H9 (cell line): ENCODE measurements around the gene PASK. TPM values are rescaled to one million over a fixed set of nuclear protein-coding genes. Genes with fewer than 3 reads are reported as not detected.

Source experiments
- DNase-seq: peaks from one replicate; pipeline ENCODE4 v3.0.0-alpha.2; 2017
- H2AFZ ChIP-seq: one replicate; pipeline ENCODE4 v1.6.1; 2013; ENCODE audit warnings: mild to moderate bottlenecking, low read length, control low read depth, moderate library complexity
- H2AK5ac ChIP-seq: 2 replicates; pipeline ENCODE4 v1.6.1; 2013; ENCODE audit warnings: low read length, control low read depth, mixed read lengths; ENCODE audit not compliant: insufficient read length
- H2BK120ac ChIP-seq: one replicate; pipeline ENCODE4 v1.6.1; 2013; ENCODE audit warnings: low read depth, mild to moderate bottlenecking, low read length, control low read depth, inconsistent platforms; ENCODE audit not compliant: poor library complexity, severe bottlenecking
- H2BK12ac ChIP-seq: 2 replicates; pipeline ENCODE4 v1.6.1; 2013; ENCODE audit warnings: low read length, control low read depth, mixed read lengths, low read depth; ENCODE audit not compliant: insufficient read length
- H2BK15ac ChIP-seq: 2 replicates; pipeline ENCODE4 v1.6.1; 2013; ENCODE audit warnings: low read depth, low read length, control low read depth
- H2BK20ac ChIP-seq: one replicate; pipeline ENCODE4 v1.6.1; 2013; ENCODE audit warnings: low read depth, mild to moderate bottlenecking, low read length, control low read depth, inconsistent platforms; ENCODE audit not compliant: poor library complexity, severe bottlenecking
- H2BK5ac ChIP-seq: 2 replicates; pipeline ENCODE4 v1.6.1; 2013; ENCODE audit warnings: low read length, control low read depth, mixed read lengths; ENCODE audit not compliant: insufficient read length
- H3K14ac ChIP-seq: 2 replicates; pipeline ENCODE4 v1.6.1; 2013; ENCODE audit warnings: low read length, control low read depth; ENCODE audit not compliant: insufficient read depth
- H3K18ac ChIP-seq: 2 replicates; pipeline ENCODE4 v1.6.1; 2013; ENCODE audit warnings: low read depth, mild to moderate bottlenecking, mixed read lengths, low read length, control low read depth; ENCODE audit not compliant: insufficient read length
- H3K23ac ChIP-seq: 2 replicates; pipeline ENCODE4 v1.6.1; 2013; ENCODE audit warnings: low read length, control low read depth, mixed read lengths, low read depth; ENCODE audit not compliant: insufficient read length
- H3K23me2 ChIP-seq: 2 replicates; pipeline ENCODE4 v1.6.1; 2013; ENCODE audit warnings: low read depth, mild to moderate bottlenecking, mixed read lengths, low read length, control low read depth; ENCODE audit not compliant: insufficient read length, poor library complexity, severe bottlenecking
- H3K27ac ChIP-seq: 2 replicates; pipeline ENCODE4 v1.5.1; 2013; ENCODE audit warnings: low read length, control low read depth, mixed read lengths, low read depth; ENCODE audit not compliant: insufficient read length
- H3K27me3 ChIP-seq: 2 replicates; pipeline ENCODE4 v1.6.1; 2013; ENCODE audit warnings: low read length, control low read depth, inconsistent platforms; ENCODE audit not compliant: insufficient read depth
- H3K4ac ChIP-seq: 2 replicates; pipeline ENCODE4 v1.6.1; 2013; ENCODE audit warnings: low read depth, mild to moderate bottlenecking, control low read depth, inconsistent platforms, low read length, moderate library complexity
- H3K4me1 ChIP-seq: 2 replicates; pipeline ENCODE4 v1.6.1; 2013; ENCODE audit warnings: low read length, control low read depth, inconsistent platforms; ENCODE audit not compliant: insufficient read depth
- H3K4me2 ChIP-seq: 2 replicates; pipeline ENCODE4 v1.6.1; 2013; ENCODE audit warnings: low read length, control low read depth, mixed read lengths; ENCODE audit not compliant: insufficient read length, insufficient read depth
- H3K56ac ChIP-seq: 2 replicates; pipeline ENCODE4 v1.6.1; 2013; ENCODE audit warnings: low read depth, mild to moderate bottlenecking, mixed read lengths, low read length, control low read depth; ENCODE audit not compliant: insufficient read length
- H3K79me1 ChIP-seq: 2 replicates; pipeline ENCODE4 v1.6.1; 2013; ENCODE audit warnings: low read depth, mild to moderate bottlenecking, moderate library complexity, low read length, control low read depth, inconsistent platforms; ENCODE audit not compliant: insufficient read depth, poor library complexity, severe bottlenecking
- H3K79me2 ChIP-seq: 2 replicates; pipeline ENCODE4 v1.6.1; 2013; ENCODE audit warnings: low read length, control low read depth, inconsistent platforms; ENCODE audit not compliant: insufficient read depth
- H3K9ac ChIP-seq: 2 replicates; pipeline ENCODE4 v1.6.1; 2013; ENCODE audit warnings: low read length, control low read depth, mixed read lengths; ENCODE audit not compliant: insufficient read length; ENCODE audit errors: extremely low read depth
- H3K9me3 ChIP-seq: one replicate; pipeline ENCODE4 v1.6.1; 2013; ENCODE audit warnings: low read depth, low read length, inconsistent platforms; ENCODE audit not compliant: control insufficient read depth
- H3T11ph ChIP-seq: one replicate; pipeline ENCODE4 v1.6.1; 2013; ENCODE audit warnings: mild to moderate bottlenecking, low read length, control low read depth, inconsistent platforms
- H4K20me1 ChIP-seq: one replicate; pipeline ENCODE4 v1.6.1; 2013; ENCODE audit not compliant: control insufficient read depth, insufficient read length, insufficient read depth
- H4K5ac ChIP-seq: 2 replicates; pipeline ENCODE4 v1.6.1; 2013; ENCODE audit warnings: low read depth, mild to moderate bottlenecking, mixed read lengths, low read length, control low read depth; ENCODE audit not compliant: insufficient read length
- H4K8ac ChIP-seq: replicated peaks from 2 replicates; pipeline ENCODE4 v1.6.1; 2013; ENCODE audit warnings: low read length, control low read depth, mixed read lengths, low read depth; ENCODE audit not compliant: insufficient read length
- H4K91ac ChIP-seq: 2 replicates; pipeline ENCODE4 v1.6.1; 2013; ENCODE audit warnings: low read depth, mild to moderate bottlenecking, moderate library complexity, mixed read lengths, low read length, control low read depth; ENCODE audit not compliant: insufficient read length
- H3K27ac Mint-ChIP-seq, 3 experiments: 2 replicates in 2 of 3; 3 replicates in 1 of 3; pipeline ENCODE4 v1.8.0; 2020 to 2021; ENCODE audit warnings: mixed read lengths in 3 of 3, mild to moderate bottlenecking in 1 of 3, moderate library complexity in 1 of 3
- H3K27me3 Mint-ChIP-seq: 2 replicates; pipeline ENCODE4 v1.8.0; 2021; ENCODE audit warnings: low read depth, mild to moderate bottlenecking, moderate library complexity, mixed read lengths
- H3K36me3 Mint-ChIP-seq, 3 experiments: 2 replicates in 2 of 3; 3 replicates in 1 of 3; pipeline ENCODE4 v1.8.0; 2020 to 2021; ENCODE audit warnings: low read depth in 3 of 3, mixed read lengths in 3 of 3; ENCODE audit not compliant: insufficient read depth in 1 of 3
- H3K4me1 Mint-ChIP-seq, 2 experiments: 2 replicates each; pipeline ENCODE4 v1.8.0; 2020; ENCODE audit warnings: mixed read lengths in 2 of 2
- H3K4me3 Mint-ChIP-seq, 2 experiments: 2 replicates in 1 of 2; 3 replicates in 1 of 2; pipeline ENCODE4 v1.8.0; 2020 to 2021; ENCODE audit warnings: mild to moderate bottlenecking in 2 of 2, mixed read lengths in 2 of 2, moderate library complexity in 1 of 2
- H3K9me3 Mint-ChIP-seq, 2 experiments: 2 replicates in 1 of 2; 3 replicates in 1 of 2; pipeline ENCODE4 v1.8.0; 2020; ENCODE audit warnings: mild to moderate bottlenecking in 2 of 2, mixed read lengths in 2 of 2, moderate library complexity in 1 of 2
- CTCF ChIP-seq: fragments of 200-600 bp; sonication (generic); conservative IDR thresholded peaks from 3 replicates; pipeline ENCODE4 v1.8.0; 2021; ENCODE audit warnings: antibody characterized with exemption, mild to moderate bottlenecking
- WGBS: extraction: QIAGEN DNeasy Blood & Tissue Kit; methylation state at CpG from one replicate; pipeline ENCODE4 v1.1.7; 2013; ENCODE audit warnings: missing lambda C conversion rate, low lambda C conversion rate, mixed read lengths; ENCODE audit not compliant: insufficient read length; ENCODE audit errors: extremely low coverage; 5-methylcytosine and 5-hydroxymethylcytosine counted together
- total RNA-seq: library from RNA; stranded (reverse); gene quantifications from 2 replicates; pipeline ENCODE4 v1.2.1, GENCODE V29; 2021

The PASK gene
- total RNA-seq, 1 experiment from 2014 or later = 68.0 TPM

GRCh38 chr2:241095594-241096290 is 53.5 kb downstream of the PASK start:
- Histone ChIP-seq H3K27me3 (no peaks in the 10 kb centered on the region), H3T11ph (no peak overlapping the region), H2AFZ (no peak overlapping the region), H4K5ac (no peak overlapping the region), H3K4me1 (peaks cover 6% of the 10 kb centered on the region; the same call in 1 of the 2 replicates), H3K14ac (no peak overlapping the region), H3K4ac (no peak overlapping the region), H2AK5ac (no peak overlapping the region), H2BK20ac (no peak overlapping the region), H4K20me1 (no peaks in the 10 kb centered on the region), H3K9ac (no peak overlapping the region), H3K23ac (no peak overlapping the region), H2BK5ac (no peak overlapping the region), H3K56ac (no peak overlapping the region), H4K8ac (no peak overlapping the region), H2BK12ac (no peak overlapping the region), H3K23me2 (no peaks in the 10 kb centered on the region), H4K91ac (no peak overlapping the region), H2BK15ac (no peak overlapping the region), H3K79me2 (no peaks in the 10 kb centered on the region; the same call in 1 of the 2 replicates), H3K27ac (no peak overlapping the region), H2BK120ac (no peak overlapping the region), H3K18ac (no peak overlapping the region), H3K79me1 (peaks cover 5% of the 10 kb centered on the region), H3K4me2 (no peak overlapping the region), H3K9me3 (no peaks in the 10 kb centered on the region)
- TF ChIP-seq CTCF = no peak
- 100% methylated on average over 8 of the region's 14 CpGs for WGBS
- Mint-ChIP-seq H3K27me3 (no peaks in the 10 kb centered on the region), H3K4me1 (peaks cover 17 to 23% of the 10 kb centered on the region in 2 experiments), H3K9me3 (no peaks in the 10 kb centered on the region), H3K27ac (peak overlapping the region in 1 of 3 experiments; percentile 5; a peak in 1 of 7 replicates), H3K4me3 (no peak overlapping the region), H3K36me3 (peaks cover 19 to 67% (median 66%) of the 10 kb centered on the region in 3 experiments)
- DNase-seq = no peak
